ENCODE data around the gene VSIG10L2.

Gene VSIG10L2

GRCh38 chr11:125942771-125943428 lies 2.9 kb upstream of the VSIG10L2 start (continued):
- TF ChIP-seq TSHZ2 (CRISPR knock-in tag; IDR thresholded peaks at IDR 0.05) = no peak
- TF ChIP-seq ARNTL (CRISPR knock-in tag; IDR thresholded peaks at IDR 0.05; ENCODE audit: borderline replicate concordance, low read depth) = no peak
- no peak for TF ChIP-seq ZNF565 (CRISPR knock-in tag; conservative IDR thresholded peaks at IDR 0.05; ENCODE audit: low read depth)
- no peak for TF ChIP-seq ZNF70 (CRISPR knock-in tag; IDR thresholded peaks at IDR 0.05)
- no peak for TF ChIP-seq BACH2 (CRISPR knock-in tag; IDR thresholded peaks at IDR 0.05; ENCODE audit: borderline replicate concordance)
- no peak for TF ChIP-seq ISL1 (CRISPR knock-in tag; IDR thresholded peaks at IDR 0.05)
- no peak for TF ChIP-seq ZFP30 (CRISPR knock-in tag; IDR thresholded peaks at IDR 0.05)

GRCh38 chr11:125943661-125944349 lies 2.0 kb upstream of the VSIG10L2 start:
- no peak for TF ChIP-seq PPARA (CRISPR knock-in tag; IDR thresholded peaks at IDR 0.05; ENCODE audit: borderline replicate concordance)
- no peak for TF ChIP-seq CSRNP3 (CRISPR knock-in tag; IDR thresholded peaks at IDR 0.05)
- TF ChIP-seq TCF4 (CRISPR knock-in tag; IDR thresholded peaks at IDR 0.05; ENCODE audit: borderline replicate concordance) = no peak
- peak; percentile 76 for TF ChIP-seq ZNF70 (CRISPR knock-in tag; IDR thresholded peaks at IDR 0.05)
- TF ChIP-seq CSDC2 (CRISPR knock-in tag; IDR thresholded peaks at IDR 0.05) = no peak
- no peak for ATAC-seq

- ATAC-seq = no peak
- TF ChIP-seq ISL1 (CRISPR knock-in tag; IDR thresholded peaks at IDR 0.05) = no peak
- TF ChIP-seq PATZ1 (CRISPR knock-in tag; IDR thresholded peaks at IDR 0.05; ENCODE audit: borderline replicate concordance) = no peak
- TF ChIP-seq RARB (CRISPR knock-in tag; IDR thresholded peaks at IDR 0.05) = no peak
- TF ChIP-seq ZC3H10 (CRISPR knock-in tag; IDR thresholded peaks at IDR 0.05) = no peak
- TF ChIP-seq PPARA (CRISPR knock-in tag; IDR thresholded peaks at IDR 0.05; ENCODE audit: borderline replicate concordance) = no peak
- no peak for TF ChIP-seq ESRRG (CRISPR knock-in tag; IDR thresholded peaks at IDR 0.05)
- TF ChIP-seq TSHZ2 (CRISPR knock-in tag; IDR thresholded peaks at IDR 0.05) = no peak
- TF ChIP-seq ZFP3 (CRISPR knock-in tag; IDR thresholded peaks at IDR 0.05) = no peak
- no peak for TF ChIP-seq CSRNP3 (CRISPR knock-in tag; IDR thresholded peaks at IDR 0.05)
- TF ChIP-seq ZNF70 (CRISPR knock-in tag; IDR thresholded peaks at IDR 0.05) = no peak
- no peak for TF ChIP-seq ZNF565 (CRISPR knock-in tag; conservative IDR thresholded peaks at IDR 0.05; ENCODE audit: low read depth)
- no peak for TF ChIP-seq TOX (CRISPR knock-in tag; IDR thresholded peaks at IDR 0.05; ENCODE audit: borderline replicate concordance)
- TF ChIP-seq CSDC2 (CRISPR knock-in tag; IDR thresholded peaks at IDR 0.05) = no peak
- TF ChIP-seq ZNF8 (CRISPR knock-in tag; IDR thresholded peaks at IDR 0.05) = no peak
- TF ChIP-seq TCF4 (CRISPR knock-in tag; IDR thresholded peaks at IDR 0.05; ENCODE audit: borderline replicate concordance) = no peak
- TF ChIP-seq CREB5 (CRISPR knock-in tag; IDR thresholded peaks at IDR 0.05; ENCODE audit: low read depth) = no peak
- TF ChIP-seq ARNTL (CRISPR knock-in tag; IDR thresholded peaks at IDR 0.05; ENCODE audit: borderline replicate concordance, low read depth) = no peak
- no peak for TF ChIP-seq GLIS3 (CRISPR knock-in tag; IDR thresholded peaks at IDR 0.05)
- TF ChIP-seq BACH2 (CRISPR knock-in tag; IDR thresholded peaks at IDR 0.05; ENCODE audit: borderline replicate concordance) = no peak
- TF ChIP-seq OSR1 (CRISPR knock-in tag; IDR thresholded peaks at IDR 0.05) = no peak
Observed at GRCh38 chr11:125944350-125945010, 1.4 kb upstream of the VSIG10L2 start.

Data from SK-N-SH treated with all-trans-retinoic acid at 6 μM for 48 hours (cell line).